Fibroblast of peridontal ligament (primary cell): ENCODE results near the gene TBK1.

Experiments
- DNase-seq: peaks from one replicate; pipeline ENCODE4 v3.0.0-alpha.2; 2010; ENCODE audit errors: extremely low read depth

The TBK1 gene

DNA sequence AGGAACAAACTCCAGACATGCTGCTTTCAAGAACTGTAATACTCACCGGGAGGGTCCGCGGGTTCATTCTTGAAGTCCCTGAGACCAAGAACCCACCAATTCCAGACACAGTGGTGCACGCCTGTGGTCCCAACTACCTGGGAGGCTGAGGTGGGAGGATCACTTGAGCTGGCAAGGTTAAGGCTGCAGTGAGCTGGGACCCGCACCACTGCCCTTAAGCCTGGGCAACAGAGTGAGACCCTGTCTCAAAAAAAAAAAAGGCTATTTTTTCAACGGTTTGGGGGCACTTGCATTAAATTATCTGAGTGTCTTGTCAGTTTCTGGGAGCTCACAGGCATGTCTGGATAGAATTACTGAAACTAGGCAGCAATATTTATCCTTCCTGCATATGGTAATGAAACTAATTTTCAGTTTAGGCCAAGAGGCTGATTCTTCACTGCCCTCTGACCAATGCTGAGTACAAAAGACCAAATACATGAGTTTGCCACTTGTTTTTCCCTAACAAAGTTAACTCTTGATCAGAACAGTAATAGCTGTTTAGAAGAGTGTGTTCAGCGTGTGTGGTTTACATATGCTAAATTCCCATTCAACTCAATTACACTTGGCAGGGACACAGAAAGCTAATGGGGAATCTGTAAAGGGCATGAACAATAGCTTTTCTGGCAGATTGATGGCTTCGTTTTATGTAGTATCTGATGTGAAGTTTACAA is 92.6 kb downstream of the TBK1 start:
- peak; percentile 32 for DNase-seq

DNA sequence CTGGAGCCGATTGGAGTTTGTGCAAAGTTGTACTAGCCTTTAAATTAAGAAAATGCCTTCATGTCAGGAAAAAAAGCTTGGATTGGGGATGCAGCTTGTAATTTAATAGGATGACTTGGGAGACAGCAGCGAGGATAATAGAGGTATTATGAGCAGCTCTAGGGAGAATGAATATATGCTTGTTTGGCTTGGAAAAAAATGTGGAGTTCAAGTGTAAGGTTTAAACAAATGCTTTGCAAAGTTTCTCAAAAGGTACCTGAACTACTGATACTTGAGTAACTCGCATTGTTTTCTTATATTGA is 93.1 kb downstream of the TBK1 start:
- DNase-seq = no peak

DNA sequence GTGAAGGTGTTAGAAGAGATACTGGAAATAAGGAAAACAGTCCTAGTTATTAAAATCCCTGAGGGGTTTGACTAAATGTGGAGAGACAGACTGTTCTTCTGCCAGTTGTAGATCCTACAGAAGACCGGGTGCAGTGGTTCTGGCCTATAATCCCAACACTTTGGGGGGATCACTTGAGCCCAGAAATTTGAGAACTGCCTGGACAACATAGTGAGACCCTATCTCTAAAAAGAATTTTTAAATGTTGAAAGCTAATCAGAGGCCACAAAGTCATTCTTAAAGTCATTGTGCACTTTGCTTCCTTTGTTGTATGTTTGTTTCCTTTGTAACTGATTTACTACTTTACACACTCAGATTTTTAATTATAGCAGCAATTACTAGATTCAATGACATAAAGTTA is 97.2 kb downstream of the TBK1 start:
- no peak for DNase-seq

DNA sequence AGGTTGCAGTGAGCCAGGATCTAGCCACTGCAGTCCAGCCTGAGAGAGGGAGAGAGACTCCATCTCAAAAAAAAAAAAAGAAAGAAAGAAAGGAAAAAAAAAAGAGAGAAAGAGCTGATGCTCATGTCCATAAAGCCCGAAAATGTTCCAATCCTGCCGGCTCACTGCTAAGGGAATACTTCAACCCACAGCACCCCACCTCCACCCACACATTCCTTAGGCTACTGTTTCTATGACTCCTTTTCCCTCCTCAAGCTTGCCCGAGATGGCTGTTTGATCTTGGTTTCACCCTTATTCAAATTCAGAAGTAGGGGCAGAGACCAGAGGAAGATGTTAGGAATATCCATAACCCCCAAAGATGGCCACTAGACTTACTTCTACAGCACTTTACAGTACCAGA is 98.8 kb downstream of the TBK1 start:
- DNase-seq = no peak

DNA sequence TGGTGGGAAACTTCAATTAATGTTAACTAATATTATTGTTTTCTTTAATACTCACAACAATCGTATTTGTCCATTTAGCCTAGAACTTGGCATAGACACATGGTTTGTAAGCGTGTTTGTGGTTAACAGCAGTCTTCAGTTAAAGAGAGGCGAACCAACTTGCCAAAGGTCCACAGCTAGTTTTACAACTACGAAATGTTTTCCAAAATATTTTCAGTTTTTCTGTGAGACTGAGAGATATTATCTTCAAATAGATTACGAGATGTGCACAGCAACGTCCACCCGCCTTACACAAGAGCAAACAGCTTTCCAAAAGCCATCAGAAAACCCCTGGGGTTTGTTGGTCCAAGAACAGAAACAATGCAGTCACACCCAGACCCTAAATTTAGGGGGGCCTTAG is 99.8 kb downstream of the TBK1 start:
- DNase-seq = no peak
